Right lobe of liver (tissue), 4 donors: Measurements from ENCODE around the gene IRF2BP1.

ENCODE experiments used
- POLR2A ChIP-seq: fragments of 450-650 bp; IDR thresholded peaks from one replicate; pipeline ENCODE4 v1.6.1; 2017; ENCODE audit warnings: antibody characterized with exemption, mild to moderate bottlenecking
- TF ChIP-seq, protein P1 (sequence below), 4 donors: fragments of 200-600 bp in 3 of 4; fragments of 450-650 bp in 1 of 4; IDR thresholded peaks; one replicate each; pipeline versions ENCODE4 v1.5.1 to v1.8.0; 2016 to 2022; ENCODE audit warnings: antibody characterized with exemption in 4 of 4, mild to moderate bottlenecking in 2 of 4
- donor health status: DM: no; HTN: no; CAD: no.
- donor health status: DM: no; HTN: no; CAD: no.
- donor health status: DM: no; HTN: yes; CAD: no.

- TF ChIP-seq, protein P1, sequence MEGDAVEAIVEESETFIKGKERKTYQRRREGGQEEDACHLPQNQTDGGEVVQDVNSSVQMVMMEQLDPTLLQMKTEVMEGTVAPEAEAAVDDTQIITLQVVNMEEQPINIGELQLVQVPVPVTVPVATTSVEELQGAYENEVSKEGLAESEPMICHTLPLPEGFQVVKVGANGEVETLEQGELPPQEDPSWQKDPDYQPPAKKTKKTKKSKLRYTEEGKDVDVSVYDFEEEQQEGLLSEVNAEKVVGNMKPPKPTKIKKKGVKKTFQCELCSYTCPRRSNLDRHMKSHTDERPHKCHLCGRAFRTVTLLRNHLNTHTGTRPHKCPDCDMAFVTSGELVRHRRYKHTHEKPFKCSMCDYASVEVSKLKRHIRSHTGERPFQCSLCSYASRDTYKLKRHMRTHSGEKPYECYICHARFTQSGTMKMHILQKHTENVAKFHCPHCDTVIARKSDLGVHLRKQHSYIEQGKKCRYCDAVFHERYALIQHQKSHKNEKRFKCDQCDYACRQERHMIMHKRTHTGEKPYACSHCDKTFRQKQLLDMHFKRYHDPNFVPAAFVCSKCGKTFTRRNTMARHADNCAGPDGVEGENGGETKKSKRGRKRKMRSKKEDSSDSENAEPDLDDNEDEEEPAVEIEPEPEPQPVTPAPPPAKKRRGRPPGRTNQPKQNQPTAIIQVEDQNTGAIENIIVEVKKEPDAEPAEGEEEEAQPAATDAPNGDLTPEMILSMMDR (IDR thresholded peaks at IDR 0.05): no peak
- TF ChIP-seq POLR2A: no peak
These were observed 23.0 kb upstream of the IRF2BP1 start for GRCh38 chr19:45908956-45909355.
